Activated T-cell treated with anti-CD3 and anti-CD28 coated beads, Interleukin-2, amount 50 U/mL, for 24 hours (primary cell): ENCODE data around the gene PHF23.

Experiments used
- DNase-seq: peaks from one replicate; pipeline ENCODE4 v3.0.0-alpha.2; 2020
- H3K27ac Mint-ChIP-seq: 2 replicates; pipeline ENCODE4 v1.8.0; 2020; ENCODE audit warnings: mild to moderate bottlenecking, mixed read lengths
- H3K27me3 Mint-ChIP-seq: 2 replicates; pipeline ENCODE4 v1.8.0; 2020; ENCODE audit warnings: mixed read lengths
- H3K36me3 Mint-ChIP-seq: 2 replicates; pipeline ENCODE4 v1.8.0; 2020; ENCODE audit warnings: low read depth, mixed read lengths
- H3K4me1 Mint-ChIP-seq: 2 replicates; pipeline ENCODE4 v1.8.0; 2020; ENCODE audit warnings: low read depth, mixed read lengths
- H3K4me3 Mint-ChIP-seq: 2 replicates; pipeline ENCODE4 v1.8.0; 2020; ENCODE audit warnings: mild to moderate bottlenecking, moderate library complexity, mixed read lengths
- H3K9me3 Mint-ChIP-seq: 2 replicates; pipeline ENCODE4 v1.8.0; 2020; ENCODE audit warnings: mixed read lengths

Gene PHF23

DNA sequence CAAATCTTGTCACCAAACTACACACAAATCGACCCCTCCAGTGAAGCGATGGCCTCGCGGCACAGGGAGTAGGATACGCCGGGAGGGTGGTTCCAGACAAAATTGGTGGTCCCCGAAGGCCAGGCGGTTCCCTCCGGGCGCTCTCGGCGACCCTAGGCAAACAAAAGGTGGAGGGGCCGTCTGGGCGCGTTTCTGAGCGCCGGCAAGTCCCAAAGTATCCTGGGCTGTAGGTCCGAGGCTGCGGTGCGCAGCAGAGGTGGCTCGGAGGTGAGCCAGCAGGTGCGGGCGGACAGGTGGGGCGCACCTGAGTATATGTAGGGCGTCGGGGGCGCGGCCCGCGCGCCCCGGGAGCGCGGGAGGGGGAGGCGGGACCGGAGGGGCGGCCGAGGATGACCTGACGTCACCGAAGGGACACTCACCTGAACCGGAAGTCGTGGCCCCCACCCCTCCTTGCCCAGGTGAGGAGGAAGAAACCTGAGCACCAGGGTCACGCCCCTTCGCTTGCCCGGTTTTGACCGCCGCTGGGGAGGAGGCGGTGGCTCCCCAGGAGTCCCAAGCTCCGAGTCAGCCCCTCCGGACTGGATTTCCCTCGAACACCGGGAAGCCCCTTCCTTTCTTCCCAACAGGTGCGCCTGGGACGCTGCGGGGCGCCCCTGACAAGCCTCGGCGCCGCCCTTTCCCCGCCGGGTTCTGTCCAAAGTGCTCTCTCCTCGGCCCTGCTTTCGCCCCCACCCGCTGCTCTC, 23.1 kb upstream of the PHF23 start, which contains the start of gene CLDN7:
TSS of gene CLDN7 (minus strand) at position 287 of the 743 bp plus-strand sequence. CDS start 435 bp downstream, outside the sequence.
- Mint-ChIP-seq H3K9me3 (no peaks in the 10 kb centered on the region), H3K36me3 (peaks cover 25% of the 10 kb centered on the region), H3K27ac (peak within 1 kb of the TSS; percentile 50), H3K4me1 (peaks cover 36% of the 10 kb centered on the region), H3K27me3 (peaks cover 28% of the 10 kb centered on the region), H3K4me3 (peak within 1 kb of the TSS; percentile 59)
- DNase-seq: no peak

DNA sequence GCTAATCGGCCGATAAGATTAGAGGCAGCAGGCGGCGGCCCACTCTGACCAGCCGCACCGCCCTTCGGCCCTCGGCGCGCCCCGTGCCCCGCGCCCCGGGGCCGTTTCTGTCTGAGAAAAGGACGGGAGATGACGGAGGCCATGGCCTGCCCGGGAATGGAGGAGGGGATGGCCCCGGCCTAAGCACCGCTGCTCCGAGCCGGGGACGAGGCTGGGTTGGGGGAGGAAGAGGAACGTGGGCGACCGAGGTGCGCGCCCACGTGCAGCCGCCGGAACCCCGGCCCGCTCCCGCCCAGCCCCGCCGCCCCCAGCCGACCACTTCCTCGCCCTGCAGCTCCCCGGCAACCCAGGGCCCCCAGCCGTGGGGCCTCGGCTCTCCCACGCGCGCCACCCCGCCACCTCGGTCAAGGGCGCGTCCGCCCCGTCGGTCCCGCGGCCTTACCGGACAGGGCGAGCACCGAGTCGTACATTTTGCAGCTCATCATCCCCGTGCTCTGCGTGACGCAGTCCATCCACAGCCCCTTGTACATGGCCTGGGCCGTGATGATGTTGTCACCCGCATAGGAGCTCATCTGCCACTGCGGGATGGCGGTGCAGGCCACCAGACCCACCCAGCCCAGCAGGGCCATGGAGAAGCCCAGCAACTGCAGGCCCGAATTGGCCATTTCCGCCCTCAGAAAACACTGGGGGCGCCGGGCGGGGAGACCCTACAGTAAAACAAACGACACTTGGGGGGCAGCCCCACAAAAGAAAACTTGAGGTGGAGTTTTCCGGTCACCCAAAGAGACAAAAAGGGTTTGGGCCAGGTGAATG, 22.3 kb upstream of the PHF23 start:
- peak overlapping the region; percentile 52 for H3K27ac Mint-ChIP-seq

GRCh38 chr17:7260651-7261378, 21.6 kb upstream of the PHF23 start:
- peaks cover 41% of the 10 kb centered on the region for H3K36me3 Mint-ChIP-seq
- peak overlapping the region; percentile 51 for H3K4me3 Mint-ChIP-seq
- H3K27ac Mint-ChIP-seq: peak overlapping the region; percentile 52
- peak; percentile 42 for DNase-seq
- H3K27me3 Mint-ChIP-seq: peaks cover 26% of the 10 kb centered on the region
- H3K4me1 Mint-ChIP-seq: peaks cover 36% of the 10 kb centered on the region
- H3K9me3 Mint-ChIP-seq: no peaks in the 10 kb centered on the region

More for the DNA sequence above, 22.3 kb upstream of the PHF23 start:
- Mint-ChIP-seq H3K36me3 (peaks cover 33% of the 10 kb centered on the region), H3K4me1 (peaks cover 36% of the 10 kb centered on the region), H3K27me3 (peaks cover 26% of the 10 kb centered on the region), H3K9me3 (no peaks in the 10 kb centered on the region), H3K4me3 (peak overlapping the region; percentile 56)
- DNase-seq: peak; percentile 67

DNA sequence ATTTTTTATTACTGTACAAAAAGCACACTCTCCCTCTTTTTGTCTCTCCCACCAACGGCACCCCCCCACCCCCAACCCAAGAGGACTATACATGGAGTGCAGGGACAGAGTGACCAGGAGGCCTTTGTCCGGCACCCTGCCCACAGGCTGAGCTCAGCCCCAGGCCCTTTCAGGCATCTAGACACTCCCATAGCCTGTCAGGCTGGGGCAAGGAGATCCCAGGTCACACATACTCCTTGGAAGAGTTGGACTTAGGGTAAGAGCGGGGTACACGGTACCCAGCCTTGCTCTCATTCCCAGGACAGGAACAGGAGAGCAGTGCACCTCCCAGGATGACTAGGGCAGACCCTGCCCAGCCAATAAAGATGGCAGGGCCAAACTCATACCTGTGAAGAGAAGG, 20.9 kb upstream of the PHF23 start:
- DNase-seq: no peak
- Mint-ChIP-seq H3K27me3 (peaks cover 26% of the 10 kb centered on the region), H3K4me3 (peak overlapping the region; percentile 18), H3K9me3 (no peaks in the 10 kb centered on the region), H3K36me3 (peaks cover 47% of the 10 kb centered on the region), H3K4me1 (peaks cover 36% of the 10 kb centered on the region), H3K27ac (peak overlapping the region; percentile 14)

- Mint-ChIP-seq H3K4me1 (peaks cover 39% of the 10 kb centered on the region), H3K4me3 (no peak overlapping the region)
Observed at GRCh38 chr17:7259555-7259889, 20.3 kb upstream of the PHF23 start.

GRCh38 chr17:7258731-7259554, 19.7 kb upstream of the PHF23 start:
- Mint-ChIP-seq H3K36me3 (peaks cover 59% of the 10 kb centered on the region), H3K27ac (no peak overlapping the region), H3K4me3 (no peak overlapping the region), H3K27me3 (peaks cover 20% of the 10 kb centered on the region), H3K9me3 (no peaks in the 10 kb centered on the region), H3K4me1 (peaks cover 42% of the 10 kb centered on the region)
- DNase-seq: no peak

More at GRCh38 chr17:7259555-7259889, 20.3 kb upstream of the PHF23 start:
- H3K36me3 Mint-ChIP-seq: peaks cover 54% of the 10 kb centered on the region
- H3K27ac Mint-ChIP-seq: no peak overlapping the region
- H3K9me3 Mint-ChIP-seq: no peaks in the 10 kb centered on the region
- peaks cover 26% of the 10 kb centered on the region for H3K27me3 Mint-ChIP-seq
- no peak for DNase-seq

DNA sequence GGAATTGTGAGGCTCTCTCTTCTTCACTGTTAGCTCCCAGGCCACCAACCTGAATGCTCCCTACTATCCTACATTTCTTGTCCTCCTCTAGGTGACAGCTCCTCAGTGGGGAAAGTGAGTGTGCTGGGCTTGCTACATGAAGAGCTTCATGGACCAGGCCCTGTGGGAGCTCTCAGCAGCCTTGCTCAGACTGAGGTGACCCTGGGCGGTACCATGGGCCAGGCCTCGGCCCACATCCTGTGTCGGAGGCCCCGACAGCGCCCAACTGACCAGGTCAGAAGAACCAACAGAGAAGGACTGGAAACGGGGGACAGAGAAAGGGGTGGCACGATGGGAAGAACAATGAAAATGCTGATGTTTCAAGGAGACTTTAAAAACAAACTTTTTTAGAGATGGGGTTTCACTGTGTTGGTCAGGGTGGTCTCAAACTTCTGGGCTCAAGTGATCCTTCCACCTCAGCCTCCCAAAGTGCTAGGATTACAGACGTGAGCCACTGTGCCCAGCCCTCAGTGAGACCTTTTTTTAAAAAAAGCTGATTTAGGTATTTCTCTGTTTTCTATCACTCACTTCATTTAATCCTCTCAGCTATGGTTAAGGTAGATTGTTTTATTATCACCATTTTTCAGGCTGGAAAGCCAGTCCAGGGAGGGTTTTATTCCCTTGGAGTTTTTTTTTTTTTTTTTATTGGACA, 17.7 kb upstream of the PHF23 start:
- no peak overlapping the region for H3K4me3 Mint-ChIP-seq
- DNase-seq: no peak
- peaks cover 38% of the 10 kb centered on the region for H3K4me1 Mint-ChIP-seq
- peaks cover 3% of the 10 kb centered on the region for H3K27me3 Mint-ChIP-seq
- peak overlapping the region; percentile 79 for H3K27ac Mint-ChIP-seq
- peaks cover 78% of the 10 kb centered on the region for H3K36me3 Mint-ChIP-seq
- no peaks in the 10 kb centered on the region for H3K9me3 Mint-ChIP-seq

DNA sequence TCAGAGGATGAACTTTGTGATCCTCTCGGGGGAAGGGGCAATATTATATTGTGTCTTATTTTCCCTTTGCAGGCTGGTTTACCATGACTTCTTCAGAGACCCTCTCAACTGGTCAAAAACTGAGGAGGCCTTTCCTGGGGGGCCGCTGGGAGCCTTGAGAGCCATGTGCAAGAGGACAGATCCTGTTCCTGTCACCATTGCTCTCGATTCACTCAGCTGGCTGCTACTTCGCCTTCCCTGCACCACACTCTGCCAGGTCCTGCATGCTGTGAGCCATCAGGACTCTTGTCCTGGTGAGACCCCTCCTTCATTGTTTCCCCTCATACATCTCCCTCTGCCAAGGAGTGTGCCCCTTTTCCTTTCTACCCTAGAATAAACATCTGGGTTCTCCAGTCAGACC, 15.3 kb upstream of the PHF23 start:
- Mint-ChIP-seq H3K27ac (no peak overlapping the region), H3K4me3 (no peak overlapping the region), H3K4me1 (peaks cover 34% of the 10 kb centered on the region), H3K9me3 (no peaks in the 10 kb centered on the region), H3K27me3 (no peaks in the 10 kb centered on the region), H3K36me3 (peaks cover 86% of the 10 kb centered on the region)
- no peak for DNase-seq

DNA sequence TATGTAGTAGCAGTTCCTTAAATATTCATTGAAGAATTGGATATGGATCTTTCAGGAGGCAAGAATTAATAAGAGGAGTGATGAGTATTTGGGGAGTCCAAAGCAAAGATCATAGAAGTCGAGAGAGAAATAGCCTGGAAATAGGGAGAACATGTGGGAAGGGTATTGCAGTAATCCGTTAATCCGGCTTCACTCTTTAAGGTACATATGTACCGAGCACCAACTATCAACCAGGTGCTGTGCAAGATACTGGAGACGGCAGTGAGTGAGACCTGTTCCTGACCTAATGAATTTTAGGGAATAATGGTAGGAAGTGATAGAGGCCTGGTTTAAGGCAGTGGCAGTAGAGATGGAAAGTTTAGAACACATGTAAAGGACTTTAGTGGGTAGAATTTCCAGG, 13.8 kb upstream of the PHF23 start:
- Mint-ChIP-seq H3K4me3 (peak overlapping the region; percentile 89), H3K27me3 (no peaks in the 10 kb centered on the region), H3K27ac (peak overlapping the region; percentile 100), H3K4me1 (peaks cover 40% of the 10 kb centered on the region), H3K9me3 (no peaks in the 10 kb centered on the region), H3K36me3 (peaks cover 81% of the 10 kb centered on the region)
- no peak for DNase-seq

- H3K27ac Mint-ChIP-seq: peak within 1 kb of the TSS; percentile 100
- peaks cover 79% of the 10 kb centered on the region for H3K36me3 Mint-ChIP-seq
- peak within 1 kb of the TSS; percentile 89 for H3K4me3 Mint-ChIP-seq
- no peaks in the 10 kb centered on the region for H3K9me3 Mint-ChIP-seq
- H3K27me3 Mint-ChIP-seq: no peaks in the 10 kb centered on the region
- no peak for DNase-seq
- H3K4me1 Mint-ChIP-seq: peaks cover 42% of the 10 kb centered on the region
Observed at GRCh38 chr17:7252176-7253043, 13.2 kb upstream of the PHF23 start, which contains the start of gene ELP5. Gene ELP5, plus strand, starts transcription at chr17:7252215. Its CDS starts 336 bp downstream, at chr17:7252551.

GRCh38 chr17:7251661-7252175, 12.5 kb upstream of the PHF23 start, which contains the start of gene CTDNEP1:
Gene CTDNEP1, minus strand, starts transcription at chr17:7251734. Its CDS starts 438 bp downstream, at chr17:7251296.
- no peaks in the 10 kb centered on the region for H3K9me3 Mint-ChIP-seq
- no peaks in the 10 kb centered on the region for H3K27me3 Mint-ChIP-seq
- DNase-seq: peak; percentile 99
- H3K4me1 Mint-ChIP-seq: peaks cover 46% of the 10 kb centered on the region
- H3K27ac Mint-ChIP-seq: peak within 1 kb of the TSS; percentile 100
- peak within 1 kb of the TSS; percentile 89 for H3K4me3 Mint-ChIP-seq
- H3K36me3 Mint-ChIP-seq: peaks cover 78% of the 10 kb centered on the region
